Measurements from ENCODE around the gene ATP6V0A4. TPM values are rescaled to one million over a fixed set of nuclear protein-coding genes. Genes with fewer than 3 reads are reported as not detected.

The ATP6V0A4 gene
- total and polyA plus RNA-seq, 2 of the 13 experiments (the other 11 are each of a cell fraction or from before 2014, with no cell fraction given) = 0.24 to 0.25 TPM

DNA sequence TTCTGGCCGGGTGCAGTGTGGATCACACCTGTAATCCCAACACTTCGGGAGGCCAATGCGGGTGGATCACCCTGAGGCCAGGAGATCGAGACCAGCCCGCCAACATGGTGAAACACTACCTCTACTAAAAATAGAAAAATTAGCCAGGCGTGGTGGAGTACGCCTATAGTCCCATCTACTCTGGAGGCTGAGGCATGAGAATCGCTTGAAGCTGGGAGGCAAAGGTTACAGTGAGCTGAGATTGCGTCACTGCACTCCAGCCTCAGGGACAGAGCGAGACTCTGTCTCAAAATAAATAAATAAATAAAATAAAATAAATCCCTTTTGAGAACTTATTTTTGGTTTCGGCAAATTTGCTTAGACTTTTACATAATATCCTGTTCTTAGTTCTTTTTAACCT, 31.3 kb upstream of the ATP6V0A4 start:
- Histone ChIP-seq H3K27ac (ENCODE audit: extremely low read length, insufficient read depth, low read length) (no peak overlapping the region), H3K9ac (ENCODE audit: insufficient read depth, low read depth, low read length) (no peak overlapping the region), H2AFZ (ENCODE audit: low read length) (no peak overlapping the region), H3K36me3 (replicated peaks in 1 of 2; ENCODE audit: control insufficient read depth in 1 of 2, insufficient read depth in 2 of 2, low read length in 2 of 2) (no peaks in the 10 kb centered on the region), H3K4me2 (ENCODE audit: low read depth, low read length) (no peak overlapping the region), H3K27me3 (ENCODE audit: control insufficient read depth in 1 of 2, insufficient read depth in 2 of 2, low read length in 2 of 2) (no peaks in the 10 kb centered on the region), H3K9me3 (ENCODE audit: low read length) (no peaks in the 10 kb centered on the region), H3K4me1 (ENCODE audit: insufficient read depth, low read length) (0 out of 2 replicates have a peak, but pooled peaks cover 21% of the 10 kb centered on the region), H3K4me3 (replicated peaks in 1 of 3; ENCODE audit: insufficient read depth in 1 of 3, low read depth in 2 of 3, low read length in 3 of 3) (no peak overlapping the region), H4K20me1 (ENCODE audit: insufficient read depth, low read length) (no peaks in the 10 kb centered on the region), H3K79me2 (ENCODE audit: insufficient read depth, low read length) (no peaks in the 10 kb centered on the region)
- intact Hi-C loops (cut with micrococcal nuclease; ENCODE audit: unreplicated experiment) = no loop called here
- ChIA-PET CTCF (ENCODE audit: low intra/inter-chr PET ratio, low total read pairs) (no interaction called here), POLR2A (no interaction called here)
- ATAC-seq (peak; percentile 55), DNase-seq (ENCODE audit: low spot score) (peak; percentile 15), FAIRE-seq (no peak)
- no TSS peak for BruUV-seq (replicated peaks)
- in situ Hi-C loops (cut with HindIII; ENCODE audit: extremely low pct_ligation_motif_present, low pct_unique_long_range_greater_than_20kb) = no loop called here
- WGBS (ENCODE audit: low lambda C conversion rate) = 25% methylated on average over 11 of the region's 11 CpGs
- TF ChIP-seq ZNF431 (CRISPR knock-in tag; IDR thresholded peaks at IDR 0.05; ENCODE audit: borderline replicate concordance, low read depth) (no peak), ZNF446 (CRISPR knock-in tag; IDR thresholded peaks at IDR 0.05) (no peak), GTF3A (CRISPR knock-in tag; conservative IDR thresholded peaks at IDR 0.05) (no peak), STAG1 (CRISPR knock-in tag; IDR thresholded peaks at IDR 0.05) (no peak), HNF4A (CRISPR knock-in tag; IDR thresholded peaks at IDR 0.05) (peak; percentile 42), THAP11 (CRISPR knock-in tag; IDR thresholded peaks at IDR 0.05) (no peak), CEBPB (IDR thresholded peaks at IDR 0.05; ENCODE audit: borderline replicate concordance, low read depth, low read length) (peak; percentile 86), ESRRA (CRISPR knock-in tag; IDR thresholded peaks at IDR 0.05; ENCODE audit: low read depth) (no peak), HNF4G (IDR thresholded peaks at IDR 0.05; ENCODE audit: borderline replicate concordance, low read depth, low read length) (peak; percentile 50; the same call in 1 of the 2 replicates), HNF4G (CRISPR knock-in tag; IDR thresholded peaks at IDR 0.05; ENCODE audit: borderline replicate concordance, low read depth) (no peak), SP4 (CRISPR knock-in tag; IDR thresholded peaks at IDR 0.05) (no peak), NAIF1 (CRISPR knock-in tag; IDR thresholded peaks at IDR 0.05; ENCODE audit: borderline replicate concordance) (no peak), ZNF460 (CRISPR knock-in tag; IDR thresholded peaks at IDR 0.05; ENCODE audit: borderline replicate concordance) (peak; percentile 79), CEBPG (CRISPR knock-in tag; IDR thresholded peaks at IDR 0.05) (peak; percentile 91)
- TF ChIP-seq, protein P1, sequence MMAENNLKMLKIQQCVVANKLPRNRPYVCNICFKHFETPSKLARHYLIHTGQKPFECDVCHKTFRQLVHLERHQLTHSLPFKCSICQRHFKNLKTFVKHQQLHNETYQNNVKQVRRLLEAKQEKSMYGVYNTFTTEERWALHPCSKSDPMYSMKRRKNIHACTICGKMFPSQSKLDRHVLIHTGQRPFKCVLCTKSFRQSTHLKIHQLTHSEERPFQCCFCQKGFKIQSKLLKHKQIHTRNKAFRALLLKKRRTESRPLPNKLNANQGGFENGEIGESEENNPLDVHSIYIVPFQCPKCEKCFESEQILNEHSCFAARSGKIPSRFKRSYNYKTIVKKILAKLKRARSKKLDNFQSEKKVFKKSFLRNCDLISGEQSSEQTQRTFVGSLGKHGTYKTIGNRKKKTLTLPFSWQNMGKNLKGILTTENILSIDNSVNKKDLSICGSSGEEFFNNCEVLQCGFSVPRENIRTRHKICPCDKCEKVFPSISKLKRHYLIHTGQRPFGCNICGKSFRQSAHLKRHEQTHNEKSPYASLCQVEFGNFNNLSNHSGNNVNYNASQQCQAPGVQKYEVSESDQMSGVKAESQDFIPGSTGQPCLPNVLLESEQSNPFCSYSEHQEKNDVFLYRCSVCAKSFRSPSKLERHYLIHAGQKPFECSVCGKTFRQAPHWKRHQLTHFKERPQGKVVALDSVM (CRISPR knock-in tag; IDR thresholded peaks at IDR 0.05) = 0 out of 2 replicates have a peak, but pooled peaks have one; percentile 28
- TF ChIP-seq, protein P2, sequence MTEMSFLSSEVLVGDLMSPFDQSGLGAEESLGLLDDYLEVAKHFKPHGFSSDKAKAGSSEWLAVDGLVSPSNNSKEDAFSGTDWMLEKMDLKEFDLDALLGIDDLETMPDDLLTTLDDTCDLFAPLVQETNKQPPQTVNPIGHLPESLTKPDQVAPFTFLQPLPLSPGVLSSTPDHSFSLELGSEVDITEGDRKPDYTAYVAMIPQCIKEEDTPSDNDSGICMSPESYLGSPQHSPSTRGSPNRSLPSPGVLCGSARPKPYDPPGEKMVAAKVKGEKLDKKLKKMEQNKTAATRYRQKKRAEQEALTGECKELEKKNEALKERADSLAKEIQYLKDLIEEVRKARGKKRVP (CRISPR knock-in tag; IDR thresholded peaks at IDR 0.05) = peak in 1 of 2 experiments; percentile 31; a peak in 1 of 4 replicates
- TF ChIP-seq, protein P3, sequence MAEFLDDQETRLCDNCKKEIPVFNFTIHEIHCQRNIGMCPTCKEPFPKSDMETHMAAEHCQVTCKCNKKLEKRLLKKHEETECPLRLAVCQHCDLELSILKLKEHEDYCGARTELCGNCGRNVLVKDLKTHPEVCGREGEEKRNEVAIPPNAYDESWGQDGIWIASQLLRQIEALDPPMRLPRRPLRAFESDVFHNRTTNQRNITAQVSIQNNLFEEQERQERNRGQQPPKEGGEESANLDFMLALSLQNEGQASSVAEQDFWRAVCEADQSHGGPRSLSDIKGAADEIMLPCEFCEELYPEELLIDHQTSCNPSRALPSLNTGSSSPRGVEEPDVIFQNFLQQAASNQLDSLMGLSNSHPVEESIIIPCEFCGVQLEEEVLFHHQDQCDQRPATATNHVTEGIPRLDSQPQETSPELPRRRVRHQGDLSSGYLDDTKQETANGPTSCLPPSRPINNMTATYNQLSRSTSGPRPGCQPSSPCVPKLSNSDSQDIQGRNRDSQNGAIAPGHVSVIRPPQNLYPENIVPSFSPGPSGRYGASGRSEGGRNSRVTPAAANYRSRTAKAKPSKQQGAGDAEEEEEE (CRISPR knock-in tag; IDR thresholded peaks at IDR 0.05; ENCODE audit: borderline replicate concordance) = no peak
- TF ChIP-seq, protein P4, sequence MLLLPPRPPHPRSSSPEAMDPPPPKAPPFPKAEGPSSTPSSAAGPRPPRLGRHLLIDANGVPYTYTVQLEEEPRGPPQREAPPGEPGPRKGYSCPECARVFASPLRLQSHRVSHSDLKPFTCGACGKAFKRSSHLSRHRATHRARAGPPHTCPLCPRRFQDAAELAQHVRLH (CRISPR knock-in tag; IDR thresholded peaks at IDR 0.05; ENCODE audit: borderline replicate concordance, low read depth) = no peak
- TF ChIP-seq, protein P5, sequence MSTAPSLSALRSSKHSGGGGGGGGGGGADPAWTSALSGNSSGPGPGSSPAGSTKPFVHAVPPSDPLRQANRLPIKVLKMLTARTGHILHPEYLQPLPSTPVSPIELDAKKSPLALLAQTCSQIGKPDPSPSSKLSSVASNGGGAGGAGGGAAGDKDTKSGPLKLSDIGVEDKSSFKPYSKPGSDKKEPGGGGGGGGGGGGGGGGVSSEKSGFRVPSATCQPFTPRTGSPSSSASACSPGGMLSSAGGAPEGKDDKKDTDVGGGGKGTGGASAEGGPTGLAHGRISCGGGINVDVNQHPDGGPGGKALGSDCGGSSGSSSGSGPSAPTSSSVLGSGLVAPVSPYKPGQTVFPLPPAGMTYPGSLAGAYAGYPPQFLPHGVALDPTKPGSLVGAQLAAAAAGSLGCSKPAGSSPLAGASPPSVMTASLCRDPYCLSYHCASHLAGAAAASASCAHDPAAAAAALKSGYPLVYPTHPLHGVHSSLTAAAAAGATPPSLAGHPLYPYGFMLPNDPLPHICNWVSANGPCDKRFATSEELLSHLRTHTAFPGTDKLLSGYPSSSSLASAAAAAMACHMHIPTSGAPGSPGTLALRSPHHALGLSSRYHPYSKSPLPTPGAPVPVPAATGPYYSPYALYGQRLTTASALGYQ (CRISPR knock-in tag; IDR thresholded peaks at IDR 0.05) = no peak

All from HepG2 (cell line).